Choroid plexus epithelial cell (primary cell): ENCODE results near the gene SNU13.
A peak's percentile ranks its signal among the peaks of the same experiment; 100 is the strongest.

Experiments
- DNase-seq: peaks from one replicate; pipeline ENCODE4 v3.0.0-alpha.2; 2010; ENCODE audit warnings: low read depth
- H3K4me3 ChIP-seq: 2 replicates; pipeline ENCODE4 v1.5.1; 2011; ENCODE audit warnings: low read depth, mild to moderate bottlenecking, control low read depth, low read length, moderate library complexity
- CTCF ChIP-seq: conservative IDR thresholded peaks from 2 replicates; pipeline ENCODE4 v1.5.1; 2011; ENCODE audit warnings: low read depth, mild to moderate bottlenecking, control low read depth, inconsistent platforms, low read length, moderate library complexity

SNU13 gene

GRCh38 chr22:41658869-41659268, 29.8 kb downstream of the SNU13 start:
- no peak for TF ChIP-seq CTCF

GRCh38 chr22:41657709-41658108, 31.0 kb downstream of the SNU13 start:
- H3K4me3 ChIP-seq: no peak overlapping the region
- DNase-seq: no peak
- TF ChIP-seq CTCF: no peak

More at GRCh38 chr22:41658869-41659268, 29.8 kb downstream of the SNU13 start:
- no peak for DNase-seq
- H3K4me3 ChIP-seq: no peak overlapping the region

- H3K4me3 ChIP-seq: no peak overlapping the region
- DNase-seq: peak; percentile 12
- TF ChIP-seq CTCF: no peak
Observed at GRCh38 chr22:41656556-41656955, 32.1 kb downstream of the SNU13 start.

GRCh38 chr22:41654322-41654721, 34.3 kb downstream of the SNU13 start:
- no peak overlapping the region for H3K4me3 ChIP-seq
- no peak for DNase-seq

GRCh38 chr22:41650821-41651220, 37.8 kb downstream of the SNU13 start:
- no peak overlapping the region for H3K4me3 ChIP-seq
- no peak for TF ChIP-seq CTCF
- DNase-seq: no peak

More at GRCh38 chr22:41654322-41654721, 34.3 kb downstream of the SNU13 start:
- TF ChIP-seq CTCF: no peak

- DNase-seq: no peak
- TF ChIP-seq CTCF: no peak
- no peak overlapping the region for H3K4me3 ChIP-seq
Observed at GRCh38 chr22:41650229-41650628, 38.4 kb downstream of the SNU13 start.

GRCh38 chr22:41648432-41648831, 40.2 kb downstream of the SNU13 start:
- TF ChIP-seq CTCF: no peak
- DNase-seq: peak; percentile 5
- H3K4me3 ChIP-seq: no peak overlapping the region
